Astrocyte of the spinal cord (primary cell): ENCODE data around the gene PNPLA7.

ENCODE experiments used
- DNase-seq: peaks from one replicate; pipeline ENCODE4 v3.0.0; 2011; ENCODE audit warnings: low read depth, low spot score
- H3K4me3 ChIP-seq: 2 replicates; pipeline ENCODE4 v1.5.1; 2011; ENCODE audit warnings: low read depth, mild to moderate bottlenecking, low read length, moderate library complexity
- CTCF ChIP-seq: IDR thresholded peaks from 2 replicates; pipeline ENCODE4 v1.5.1; 2012; ENCODE audit warnings: low read depth, mild to moderate bottlenecking, low read length, inconsistent platforms
- in situ Hi-C: cut with HindIII; loops from 2 replicates; pipeline ENCODE4 v1.10.0; 2017; ENCODE audit warnings: low sequenced_read_pairs

PNPLA7 gene

DNA sequence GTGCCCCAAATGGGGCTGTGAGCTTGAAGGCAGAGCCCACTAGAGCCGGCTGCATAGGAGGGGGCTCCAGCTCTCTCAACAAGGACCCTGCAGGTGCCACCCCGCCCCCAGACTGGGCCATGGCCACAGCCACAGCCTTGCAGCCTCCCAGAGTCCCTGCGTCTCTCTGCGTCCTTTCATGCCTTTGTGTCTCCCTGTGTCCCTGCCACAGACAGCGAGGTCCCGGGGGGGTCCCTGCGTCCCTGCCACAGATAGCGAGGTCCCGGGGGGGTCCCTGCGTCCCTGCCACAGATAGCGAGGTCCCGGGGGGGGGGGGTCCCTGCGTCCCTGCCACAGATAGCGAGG, 120.7 kb downstream of the PNPLA7 start:
- no peak for TF ChIP-seq CTCF
- in situ Hi-C loops: no loop called here
- no peak for DNase-seq
- H3K4me3 ChIP-seq: no peak overlapping the region

GRCh38 chr9:137428841-137429545, 121.2 kb downstream of the PNPLA7 start:
- no peak for DNase-seq
- in situ Hi-C loops: no loop called here
- H3K4me3 ChIP-seq: no peak overlapping the region
- no peak for TF ChIP-seq CTCF

DNA sequence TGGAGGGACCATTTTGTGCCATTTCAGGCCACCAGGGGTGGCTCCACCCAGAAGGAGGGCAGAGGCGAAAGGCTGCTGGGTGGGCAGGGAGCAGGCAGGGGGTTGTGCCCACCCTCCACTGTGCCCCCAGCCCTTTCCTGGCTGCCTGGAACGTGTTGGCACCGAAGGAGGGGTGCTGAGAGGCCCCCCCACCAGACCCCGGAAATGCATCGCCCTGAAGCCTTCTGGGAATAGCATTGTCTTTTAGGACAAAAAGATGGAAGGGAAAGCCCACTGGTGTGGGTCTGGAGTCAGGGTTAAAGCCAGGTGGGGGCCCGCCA, 121.9 kb downstream of the PNPLA7 start:
- no peak for DNase-seq
- no peak for TF ChIP-seq CTCF
- in situ Hi-C loops: no loop called here
- H3K4me3 ChIP-seq: no peak overlapping the region

GRCh38 chr9:137427454-137428310, 122.5 kb downstream of the PNPLA7 start:
- in situ Hi-C loops: no loop called here
- DNase-seq: no peak

DNA sequence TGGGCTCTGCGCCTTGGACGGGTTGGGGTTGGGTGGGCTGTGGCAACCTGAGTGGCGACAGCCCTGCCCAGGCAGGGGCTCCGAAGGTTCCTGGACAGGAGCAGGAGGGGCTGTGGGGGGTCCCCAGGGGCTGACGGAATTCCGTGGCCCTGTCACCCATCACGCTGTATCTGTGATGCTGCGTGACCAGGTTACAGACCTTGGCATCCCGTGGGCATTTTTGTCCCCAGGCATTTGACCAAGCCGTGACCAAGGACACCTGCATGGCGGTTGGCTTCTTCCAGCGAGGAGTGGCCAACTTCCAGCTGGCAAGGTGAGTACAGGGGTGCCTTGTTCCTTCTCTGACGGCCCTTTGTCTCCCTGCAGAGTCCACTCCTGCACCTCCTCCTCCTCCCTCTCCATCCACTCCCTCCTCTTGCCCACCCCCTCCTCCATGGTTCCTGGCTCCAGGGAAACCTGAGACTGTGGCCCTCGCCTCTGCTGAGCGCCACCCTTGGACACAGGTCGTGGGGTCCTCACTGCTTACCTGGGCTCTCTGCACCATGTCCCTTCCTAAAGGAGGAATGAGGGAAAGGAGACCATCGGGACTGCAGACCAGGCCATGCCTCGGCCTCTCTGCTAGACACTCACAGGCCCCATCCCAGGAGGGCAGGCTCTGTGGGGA, 124.1 kb downstream of the PNPLA7 start:
- no peak for DNase-seq
- H3K4me3 ChIP-seq: no peak overlapping the region
- no peak for TF ChIP-seq CTCF
- in situ Hi-C loops: no loop called here

More at GRCh38 chr9:137427454-137428310, 122.5 kb downstream of the PNPLA7 start:
- no peak overlapping the region for H3K4me3 ChIP-seq
- no peak for TF ChIP-seq CTCF

GRCh38 chr9:137423514-137424291, 126.5 kb downstream of the PNPLA7 start:
- TF ChIP-seq CTCF: no peak
- DNase-seq: no peak
- H3K4me3 ChIP-seq: peak overlapping the region; percentile 20
- in situ Hi-C loops: no loop called here
